HG02571 (cell line): Measurements from ENCODE around the gene INPP5F.

Experiments
- ATAC-seq: cut with Tn5 transposase; IDR thresholded peaks from one replicate; pipeline ENCODE4 v1.9.1; 2021; ENCODE audit warnings: mild to moderate bottlenecking, moderate library complexity; ENCODE audit not compliant: unreplicated experiment

The INPP5F gene

GRCh38 chr10:119737823-119738222 lies 12.0 kb downstream of the INPP5F start:
- no peak for ATAC-seq

GRCh38 chr10:119738962-119739361 lies 13.1 kb downstream of the INPP5F start:
- no peak for ATAC-seq

- no peak for ATAC-seq
Observed at GRCh38 chr10:119740096-119740495, 14.2 kb downstream of the INPP5F start.

GRCh38 chr10:119742947-119743648 lies 17.2 kb downstream of the INPP5F start:
- no peak for ATAC-seq

- no peak for ATAC-seq
Observed at GRCh38 chr10:119747940-119748339, 22.1 kb downstream of the INPP5F start.

GRCh38 chr10:119748871-119749270 lies 23.0 kb downstream of the INPP5F start:
- no peak for ATAC-seq

GRCh38 chr10:119749455-119749854 lies 23.6 kb downstream of the INPP5F start:
- no peak for ATAC-seq

GRCh38 chr10:119750391-119751230 lies 24.8 kb downstream of the INPP5F start:
- peak; percentile 72 for ATAC-seq

GRCh38 chr10:119753309-119753708 lies 27.5 kb downstream of the INPP5F start:
- ATAC-seq = no peak

- no peak for ATAC-seq
Observed at GRCh38 chr10:119754085-119754484, 28.2 kb downstream of the INPP5F start.

GRCh38 chr10:119754936-119755335 lies 29.1 kb downstream of the INPP5F start:
- no peak for ATAC-seq

- ATAC-seq = no peak
Observed at GRCh38 chr10:119755446-119755845, 29.6 kb downstream of the INPP5F start.

- no peak for ATAC-seq
Observed at GRCh38 chr10:119758448-119759195, 32.8 kb downstream of the INPP5F start.

GRCh38 chr10:119759832-119760231 lies 34.0 kb downstream of the INPP5F start:
- ATAC-seq = no peak

- no peak for ATAC-seq
Observed at GRCh38 chr10:119761106-119761505, 35.3 kb downstream of the INPP5F start.

- no peak for ATAC-seq
Observed at GRCh38 chr10:119762035-119762434, 36.2 kb downstream of the INPP5F start.

- no peak for ATAC-seq
Observed at GRCh38 chr10:119762805-119763798, 37.3 kb downstream of the INPP5F start.

GRCh38 chr10:119768455-119769094 lies 42.7 kb downstream of the INPP5F start:
- no peak for ATAC-seq

- ATAC-seq = no peak
Observed at GRCh38 chr10:119769886-119770285, 44.0 kb downstream of the INPP5F start.

- ATAC-seq = no peak
Observed at GRCh38 chr10:119770928-119771327, 45.1 kb downstream of the INPP5F start.
